NB4 (cell line): ENCODE data around the gene KRT1.

Experiments
- TF ChIP-seq, protein P1 (sequence below): IDR thresholded peaks from one replicate; pipeline ENCODE4 v1.5.1; 2012; ENCODE audit warnings: low read depth, low read length
- TF ChIP-seq, protein P2 (sequence below): IDR thresholded peaks from 2 replicates; pipeline ENCODE4 v1.6.1; 2011; ENCODE audit warnings: low read depth, low read length

DNA sequence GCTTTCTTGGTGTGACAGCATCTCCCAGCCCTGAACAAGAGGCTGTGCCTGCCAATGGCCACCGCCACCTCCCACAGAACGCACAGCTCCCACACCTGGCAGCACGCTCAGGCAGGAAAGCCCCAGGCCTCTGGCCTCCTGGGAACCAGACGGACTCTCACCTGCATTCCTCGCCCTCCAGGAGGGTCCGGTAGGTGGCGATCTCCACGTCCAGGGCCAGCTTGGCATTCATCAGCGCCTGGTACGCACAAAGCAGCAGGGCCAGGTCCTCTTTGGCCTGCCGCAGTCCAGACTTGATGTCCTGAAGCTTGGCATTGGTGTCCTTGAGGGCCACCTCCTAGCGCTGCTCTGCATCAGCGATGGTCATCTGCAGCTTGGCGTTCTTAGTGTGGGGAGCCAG lies 35.2 kb upstream of the KRT1 start:
- TF ChIP-seq, protein P1, sequence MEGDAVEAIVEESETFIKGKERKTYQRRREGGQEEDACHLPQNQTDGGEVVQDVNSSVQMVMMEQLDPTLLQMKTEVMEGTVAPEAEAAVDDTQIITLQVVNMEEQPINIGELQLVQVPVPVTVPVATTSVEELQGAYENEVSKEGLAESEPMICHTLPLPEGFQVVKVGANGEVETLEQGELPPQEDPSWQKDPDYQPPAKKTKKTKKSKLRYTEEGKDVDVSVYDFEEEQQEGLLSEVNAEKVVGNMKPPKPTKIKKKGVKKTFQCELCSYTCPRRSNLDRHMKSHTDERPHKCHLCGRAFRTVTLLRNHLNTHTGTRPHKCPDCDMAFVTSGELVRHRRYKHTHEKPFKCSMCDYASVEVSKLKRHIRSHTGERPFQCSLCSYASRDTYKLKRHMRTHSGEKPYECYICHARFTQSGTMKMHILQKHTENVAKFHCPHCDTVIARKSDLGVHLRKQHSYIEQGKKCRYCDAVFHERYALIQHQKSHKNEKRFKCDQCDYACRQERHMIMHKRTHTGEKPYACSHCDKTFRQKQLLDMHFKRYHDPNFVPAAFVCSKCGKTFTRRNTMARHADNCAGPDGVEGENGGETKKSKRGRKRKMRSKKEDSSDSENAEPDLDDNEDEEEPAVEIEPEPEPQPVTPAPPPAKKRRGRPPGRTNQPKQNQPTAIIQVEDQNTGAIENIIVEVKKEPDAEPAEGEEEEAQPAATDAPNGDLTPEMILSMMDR, result no peak
- TF ChIP-seq, protein P2, sequence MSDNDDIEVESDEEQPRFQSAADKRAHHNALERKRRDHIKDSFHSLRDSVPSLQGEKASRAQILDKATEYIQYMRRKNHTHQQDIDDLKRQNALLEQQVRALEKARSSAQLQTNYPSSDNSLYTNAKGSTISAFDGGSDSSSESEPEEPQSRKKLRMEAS, result no peak
